Endothelial cell of umbilical vein (primary cell): ENCODE data around the gene HNRNPA2B1. TPM values are rescaled to one million over a fixed set of nuclear protein-coding genes. Genes with fewer than 3 reads are reported as not detected.

Experiments used
- BruUV-seq: library from RNA; stranded (reverse); fragments of 400-500 nt; replicated peaks from 2 replicates; lab custom pipeline; 2021; lab: Mats Ljungman, UMichigan
- CTCF ChIA-PET: fragments of 300-600, 350-600 bp; sonication (Branson Sonifier 250); formaldehyde crosslinking; loops from one replicate; lab custom pipeline; 2021; ENCODE audit warnings: antibody characterized with exemption, inconsistent platforms; lab: Charles Lee
- POLR2A ChIA-PET: fragments of 300-600, 350-600 bp; sonication (Branson Sonifier 250); formaldehyde crosslinking; loops from one replicate; lab custom pipeline; 2021; ENCODE audit warnings: antibody characterized with exemption, inconsistent platforms; lab: Charles Lee
- DNase-seq: peaks from one replicate; pipeline ENCODE4 v3.0.0-alpha.2; 2011; ENCODE audit warnings: low read depth, low spot score
- FAIRE-seq: peaks from 2 replicates; lab custom pipeline; 2011; peaks lifted over from hg19 to GRCh38; lab: Jason Lieb, UNC
- H2AFZ ChIP-seq: 2 replicates; pipeline ENCODE4 v1.6.0; 2012; ENCODE audit warnings: low read depth, low read length, control low read depth, inconsistent platforms
- H3K27ac ChIP-seq: 2 replicates; pipeline ENCODE4 v1.5.1; 2011; ENCODE audit warnings: low read depth, mild to moderate bottlenecking, control low read depth, low read length, moderate library complexity; ENCODE audit not compliant: insufficient read depth
- H3K27me3 ChIP-seq, 2 experiments: 2 replicates each; pipeline versions ENCODE4 v1.6.0 to v1.6.1; 2011; ENCODE audit warnings: low read length in 2 of 2, mixed read lengths in 1 of 2; ENCODE audit not compliant: control insufficient read depth in 2 of 2, insufficient read depth in 2 of 2
- H3K36me3 ChIP-seq, 2 experiments: 2 replicates in 1 of 2; 3 replicates in 1 of 2; pipeline ENCODE4 v1.5.1; 2011; ENCODE audit warnings: low read length in 2 of 2, mild to moderate bottlenecking in 1 of 2, moderate library complexity in 1 of 2; ENCODE audit not compliant: control insufficient read depth in 2 of 2, insufficient read depth in 2 of 2; ENCODE audit errors: extremely low read depth in 1 of 2
- H3K4me1 ChIP-seq: 3 replicates; pipeline ENCODE4 v1.5.1; 2011; ENCODE audit warnings: mild to moderate bottlenecking, low read length; ENCODE audit not compliant: control insufficient read depth, insufficient read depth; ENCODE audit errors: extremely low read depth
- H3K4me2 ChIP-seq: 2 replicates; pipeline ENCODE4 v1.6.1; 2011; ENCODE audit warnings: low read length, control low read depth, mixed read lengths; ENCODE audit not compliant: insufficient read depth
- H3K4me3 ChIP-seq, 3 experiments: fragments of 200-600 bp in 1 of 3; sonication (generic), shearing (Covaris generic) in 1 of 3; replicated peaks in 1 of 3; 2 replicates each; pipeline ENCODE4 v1.5.1; 2011 to 2016; ENCODE audit warnings: control low read depth in 3 of 3, low read length in 3 of 3, mild to moderate bottlenecking in 2 of 3, inconsistent platforms in 1 of 3, low read depth in 1 of 3, moderate library complexity in 1 of 3; ENCODE audit not compliant: insufficient read depth in 1 of 3
- H3K79me2 ChIP-seq: 2 replicates; pipeline ENCODE4 v1.6.0; 2012; ENCODE audit warnings: low read length, inconsistent platforms; ENCODE audit not compliant: control insufficient read depth, insufficient read depth
- H3K9ac ChIP-seq: replicated peaks from 2 replicates; pipeline ENCODE3; 2011; ENCODE audit warnings: low read length, control low read depth; ENCODE audit not compliant: insufficient read depth; ENCODE audit errors: extremely low read depth
- H3K9me1 ChIP-seq: replicated peaks from 3 replicates; pipeline ENCODE4 v1.6.0; 2011; ENCODE audit warnings: mild to moderate bottlenecking, low read length; ENCODE audit not compliant: control insufficient read depth, insufficient read depth; ENCODE audit errors: extremely low read depth
- H3K9me3 ChIP-seq: replicated peaks from 2 replicates; pipeline ENCODE4 v1.5.1; 2012; ENCODE audit warnings: low read length, inconsistent platforms; ENCODE audit not compliant: control insufficient read depth, insufficient read depth
- H4K20me1 ChIP-seq: replicated peaks from 2 replicates; pipeline ENCODE3; 2011; ENCODE audit warnings: mild to moderate bottlenecking, low read length; ENCODE audit not compliant: control insufficient read depth, insufficient read depth; ENCODE audit errors: extremely low read depth
- CTCF ChIP-seq, 2 donors: IDR thresholded peaks; 1 replicate in 1 of 2; 2 replicates in 1 of 2; pipeline ENCODE4 v1.5.1; 2011; ENCODE audit warnings: low read length in 2 of 2, mild to moderate bottlenecking in 2 of 2, moderate library complexity in 2 of 2, control low read depth in 1 of 2, inconsistent platforms in 1 of 2, low read depth in 1 of 2; ENCODE audit not compliant: insufficient read depth in 1 of 2; ENCODE audit errors: extremely low read depth in 1 of 2
- EZH2 ChIP-seq: IDR thresholded peaks from 2 replicates; pipeline ENCODE4 v1.6.1; 2012; ENCODE audit warnings: borderline replicate concordance, low read depth, mild to moderate bottlenecking, moderate library complexity, low read length, inconsistent platforms; ENCODE audit not compliant: severe bottlenecking
- FOS ChIP-seq: IDR thresholded peaks from 2 replicates; pipeline ENCODE4 v1.6.1; 2011; ENCODE audit warnings: mild to moderate bottlenecking, low read length, moderate library complexity, borderline replicate concordance; ENCODE audit not compliant: insufficient read depth
- GATA2 ChIP-seq: IDR thresholded peaks from 2 replicates; pipeline ENCODE4 v1.7.0; 2011; ENCODE audit warnings: low read depth, mild to moderate bottlenecking, moderate library complexity, mixed read lengths, low read length; ENCODE audit not compliant: insufficient read length, insufficient read depth
- JUN ChIP-seq: IDR thresholded peaks from 2 replicates; pipeline ENCODE4 v1.6.1; 2011; ENCODE audit warnings: borderline replicate concordance, low read depth; ENCODE audit not compliant: insufficient read length, insufficient read depth
- MYC ChIP-seq: IDR thresholded peaks from one replicate; pipeline ENCODE4 v1.6.1; 2011; ENCODE audit warnings: mild to moderate bottlenecking, low read depth, low read length
- POLR2A ChIP-seq: IDR thresholded peaks from 2 replicates; pipeline ENCODE4 v1.6.1; 2012; ENCODE audit warnings: low read depth, mild to moderate bottlenecking, control low read depth, low read length
- POLR2AphosphoS5 ChIP-seq: IDR thresholded peaks from 2 replicates; pipeline ENCODE4 v1.6.1; 2012; ENCODE audit warnings: low read depth, mild to moderate bottlenecking, control low read depth, low read length, moderate library complexity; ENCODE audit not compliant: insufficient read depth
- dilution Hi-C: fragments of 300-500 bp; cut with MboI; formaldehyde crosslinking; loops from one replicate; pipeline ENCODE4 v1.15.0; 2019; ENCODE audit warnings: low sequenced_read_pairs; ENCODE audit not compliant: extremely low pct_ligation_motif_present
- intact Hi-C: fragments of 100-400 bp; cut with micrococcal nuclease; formaldehyde crosslinking; loops from one replicate; pipeline ENCODE4 v1.10.0; 2022
- polyA plus RNA-seq, 4 experiments: library from polyadenylated mRNA; depleted of rRNA in 3 of 4; stranded (reverse) in 3 of 4; unstranded in 1 of 4; fragments of >200 nt; gene quantifications; 2 replicates each; pipeline versions ENCODE4 v1.2.1 to v1.2.3, GENCODE V29; 2011 to 2012; ENCODE audit warnings: missing spikeins in 1 of 4
- total RNA-seq: library from RNA; stranded (reverse); gene quantifications from 2 replicates; pipeline ENCODE4 v1.2.3, GENCODE V29; 2021
- TF ChIP-seq, protein P1 (sequence below): IDR thresholded peaks from 2 replicates; pipeline ENCODE4 v1.6.1; 2011; ENCODE audit not compliant: insufficient read depth, insufficient read length

Gene HNRNPA2B1
- total and polyA plus RNA-seq, 2 donors (not counting 3 experiments of a cell fraction or from before 2014, with no cell fraction given), result 198 to 703 TPM

GRCh38 chr7:26191233-26191973 is 9.1 kb downstream of the HNRNPA2B1 start:
- no peak for TF ChIP-seq POLR2AphosphoS5
- TF ChIP-seq POLR2A, result no peak
- no peak for TF ChIP-seq CTCF (IDR thresholded peaks at IDR 0.05; ENCODE audit: extremely low read depth in 1 of 2, insufficient read depth in 1 of 2, low read depth in 1 of 2, low read length in 2 of 2)
- no peak for TF ChIP-seq MYC
- no peak for TF ChIP-seq GATA2
- TF ChIP-seq JUN, result no peak
- no peak for TF ChIP-seq FOS
- TF ChIP-seq EZH2, result no peak
- TF ChIP-seq, protein P1, sequence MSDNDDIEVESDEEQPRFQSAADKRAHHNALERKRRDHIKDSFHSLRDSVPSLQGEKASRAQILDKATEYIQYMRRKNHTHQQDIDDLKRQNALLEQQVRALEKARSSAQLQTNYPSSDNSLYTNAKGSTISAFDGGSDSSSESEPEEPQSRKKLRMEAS, result no peak
- CTCF ChIA-PET, result interaction anchor here (1.6 to 5.7 kb wide), 4 partner anchors 8 to 174 kb away, joined by 5 to 36 read pairs (median 8); partner anchors contain the start of gene NFE2L3
- H3K79me2 ChIP-seq, result peaks cover 75% of the 10 kb centered on the region

More at GRCh38 chr7:26191233-26191973, 9.1 kb downstream of the HNRNPA2B1 start:
- intact Hi-C loops (no loop called here), dilution Hi-C loops (loop anchor here (25.0 kb wide), 1 partner anchor 971 kb away; the partner anchor contains the start of genes HOXA10, HOXA3, HOXA7 and HOXA9)
- Histone ChIP-seq H4K20me1 (peaks cover 41% of the 10 kb centered on the region), H3K9me3 (no peaks in the 10 kb centered on the region), H3K27ac (no peak overlapping the region), H3K9me1 (no peaks in the 10 kb centered on the region), H3K27me3 (no peaks in the 10 kb centered on the region), H2AFZ (no peak overlapping the region), H3K4me2 (no peak overlapping the region), H3K4me3 (no peak overlapping the region), H3K4me1 (peaks cover 37% of the 10 kb centered on the region), H3K9ac (no peak overlapping the region), H3K36me3 (peaks cover 37 to 77% of the 10 kb centered on the region in 2 experiments)
- POLR2A ChIA-PET, result interaction anchor here (0.9 to 2.1 kb wide), 4 partner anchors 9 to 970 kb away, joined by 3 to 10 read pairs (median 6); partner anchors contain the start of gene HNRNPA2B1
- FAIRE-seq (no peak), DNase-seq (no peak)
- no TSS peak for BruUV-seq
